K562 (cell line): Measurements from ENCODE around the gene SOHLH1.

Experiments
- CBX2 ChIP-seq: fragments of 200-600 bp; sonication (generic); IDR thresholded peaks from one replicate; pipeline ENCODE4 v1.6.1; 2012; ENCODE audit warnings: mild to moderate bottlenecking, low read length, inconsistent platforms; ENCODE audit not compliant: insufficient read depth, poor library complexity, severe bottlenecking
- EP300 ChIP-seq: IDR thresholded peaks from 2 replicates; pipeline ENCODE4 v1.6.1; 2012; ENCODE audit warnings: low read length, improper control_type of control experiment
- SMARCC2 ChIP-seq: fragments of 450-650 bp; IDR thresholded peaks from 2 replicates; pipeline ENCODE4 v1.6.1; 2017; ENCODE audit warnings: antibody characterized with exemption, moderate library complexity, mild to moderate bottlenecking, low read depth
- ZNF76 ChIP-seq: fragments of 250-450 bp; sonication (Bioruptor Pico); IDR thresholded peaks from 2 replicates; pipeline ENCODE4 v1.4.0; 2020; ENCODE audit warnings: mild to moderate bottlenecking, moderate library complexity, borderline replicate concordance
- TF ChIP-seq, protein P1 (sequence below): fragments of 250-450 bp; sonication (Bioruptor Pico); IDR thresholded peaks from 2 replicates; pipeline ENCODE4 v1.4.0; 2020; ENCODE audit warnings: mild to moderate bottlenecking, moderate library complexity, borderline replicate concordance

DNA sequence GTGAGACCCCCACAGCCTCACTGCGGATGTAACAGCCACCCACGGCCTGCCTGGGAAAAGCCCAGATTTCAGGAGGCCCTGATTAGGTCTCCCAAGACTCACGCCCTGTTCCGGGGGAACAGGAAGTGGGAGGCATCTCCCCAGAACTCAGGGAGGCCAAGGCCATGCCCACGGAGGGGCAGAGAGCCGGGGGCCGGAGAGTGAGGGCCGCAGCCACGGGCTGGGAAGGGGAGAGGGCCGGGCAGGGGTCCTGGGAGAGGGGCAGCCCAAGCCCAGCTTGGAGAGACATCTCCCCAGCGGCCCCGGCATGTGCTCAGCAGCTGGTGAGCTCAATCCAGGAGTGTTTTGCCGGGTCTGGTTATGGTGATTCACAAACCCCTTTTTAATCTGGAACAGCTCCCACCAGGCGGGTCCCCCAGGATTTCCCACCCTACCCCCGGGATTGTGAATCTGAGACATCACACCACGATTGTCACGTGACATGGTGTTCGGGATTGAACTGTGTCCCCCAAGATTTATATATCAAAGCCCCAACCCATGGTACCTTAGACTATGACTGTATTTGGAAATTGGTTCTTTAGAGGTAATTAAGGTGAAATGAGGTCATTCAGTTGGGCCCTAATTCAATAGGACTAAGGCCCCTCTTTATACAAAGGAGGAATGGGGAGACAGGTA, 29.3 kb upstream of the SOHLH1 start:
- no peak for TF ChIP-seq CBX2
- no peak for TF ChIP-seq EP300
- TF ChIP-seq SMARCC2, result no peak
- TF ChIP-seq ZNF76 (CRISPR knock-in tag), result no peak
- TF ChIP-seq, protein P1, sequence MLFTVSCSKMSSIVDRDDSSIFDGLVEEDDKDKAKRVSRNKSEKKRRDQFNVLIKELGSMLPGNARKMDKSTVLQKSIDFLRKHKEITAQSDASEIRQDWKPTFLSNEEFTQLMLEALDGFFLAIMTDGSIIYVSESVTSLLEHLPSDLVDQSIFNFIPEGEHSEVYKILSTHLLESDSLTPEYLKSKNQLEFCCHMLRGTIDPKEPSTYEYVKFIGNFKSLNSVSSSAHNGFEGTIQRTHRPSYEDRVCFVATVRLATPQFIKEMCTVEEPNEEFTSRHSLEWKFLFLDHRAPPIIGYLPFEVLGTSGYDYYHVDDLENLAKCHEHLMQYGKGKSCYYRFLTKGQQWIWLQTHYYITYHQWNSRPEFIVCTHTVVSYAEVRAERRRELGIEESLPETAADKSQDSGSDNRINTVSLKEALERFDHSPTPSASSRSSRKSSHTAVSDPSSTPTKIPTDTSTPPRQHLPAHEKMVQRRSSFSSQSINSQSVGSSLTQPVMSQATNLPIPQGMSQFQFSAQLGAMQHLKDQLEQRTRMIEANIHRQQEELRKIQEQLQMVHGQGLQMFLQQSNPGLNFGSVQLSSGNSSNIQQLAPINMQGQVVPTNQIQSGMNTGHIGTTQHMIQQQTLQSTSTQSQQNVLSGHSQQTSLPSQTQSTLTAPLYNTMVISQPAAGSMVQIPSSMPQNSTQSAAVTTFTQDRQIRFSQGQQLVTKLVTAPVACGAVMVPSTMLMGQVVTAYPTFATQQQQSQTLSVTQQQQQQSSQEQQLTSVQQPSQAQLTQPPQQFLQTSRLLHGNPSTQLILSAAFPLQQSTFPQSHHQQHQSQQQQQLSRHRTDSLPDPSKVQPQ (CRISPR knock-in tag), result no peak
